ENCODE results near the gene NR4A3. TPM values are rescaled to one million over a fixed set of nuclear protein-coding genes. Genes with fewer than 3 reads are reported as not detected.

NR4A3 gene
- total RNA-seq, 1 donor from 2014 or later, result 15.3 TPM

DNA sequence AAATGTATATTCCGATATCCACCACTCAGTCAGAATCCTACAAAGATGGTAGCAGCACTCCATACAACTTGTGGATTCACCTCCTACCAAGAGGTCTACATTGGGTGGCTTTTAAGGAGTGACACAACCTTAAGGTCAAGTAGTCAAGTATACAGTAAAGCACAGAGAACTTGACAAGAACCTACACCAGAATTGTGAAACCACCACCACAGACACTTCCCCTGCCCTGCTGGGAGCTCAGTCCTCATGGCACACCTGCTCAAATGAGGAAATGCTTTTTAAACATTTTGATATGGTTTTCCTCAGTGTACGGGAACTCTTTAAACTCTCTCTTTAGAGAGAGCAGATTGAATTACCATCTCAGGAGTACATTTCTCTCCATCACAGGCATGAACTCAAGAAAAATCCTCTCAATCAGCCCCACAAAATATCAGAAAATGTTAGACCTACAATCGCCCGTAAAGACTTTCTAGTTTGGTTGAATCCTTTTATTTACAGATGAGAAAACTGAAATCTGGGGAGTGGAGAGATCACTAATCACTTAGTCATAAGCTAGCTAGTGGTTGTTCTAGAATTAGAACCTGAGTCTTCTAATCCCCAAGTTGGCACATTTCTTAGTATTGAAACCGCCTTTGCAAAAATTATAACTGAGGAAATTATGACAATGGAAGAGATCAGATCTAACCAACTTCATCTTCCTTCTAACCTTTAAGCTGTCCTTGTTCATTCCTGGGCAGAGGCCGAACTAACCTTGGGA, 38.5 kb upstream of the NR4A3 start:
- peaks cover 10% of the 10 kb centered on the region for H3K4me1 Mint-ChIP-seq
- no peak for DNase-seq (ENCODE audit: low spot score in 2 of 2, unreplicated experiment in 2 of 2)

DNA sequence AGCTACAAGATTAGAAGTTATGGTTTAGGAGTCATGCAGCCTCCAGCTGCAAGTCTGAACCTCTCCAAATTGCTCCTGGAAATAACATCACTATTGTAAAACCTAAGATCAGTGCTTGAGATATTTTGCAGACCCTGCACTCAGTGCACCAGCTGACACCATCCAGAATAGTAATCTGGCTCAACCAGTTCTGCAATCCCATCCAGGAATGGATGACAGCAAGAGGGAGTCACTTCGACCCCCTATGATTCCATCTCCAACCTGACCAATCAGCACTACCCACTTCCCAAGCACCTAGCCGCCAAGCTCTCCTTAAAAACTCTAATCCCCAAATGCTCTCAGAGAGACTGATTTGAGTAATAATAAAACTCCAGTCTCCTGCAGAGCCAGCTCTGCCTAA, 37.9 kb upstream of the NR4A3 start:
- no peak overlapping the region for H3K4me3 Mint-ChIP-seq
- H3K9me3 Mint-ChIP-seq, result peaks cover 3% of the 10 kb centered on the region
- no peak for DNase-seq (ENCODE audit: low spot score in 2 of 2, unreplicated experiment in 2 of 2)
- H3K36me3 Mint-ChIP-seq, result no peaks in the 10 kb centered on the region
- no peak overlapping the region for H3K27ac Mint-ChIP-seq
- no peaks in the 10 kb centered on the region for H3K27me3 Mint-ChIP-seq (ENCODE audit: low read depth)
- TF ChIP-seq, protein P1, sequence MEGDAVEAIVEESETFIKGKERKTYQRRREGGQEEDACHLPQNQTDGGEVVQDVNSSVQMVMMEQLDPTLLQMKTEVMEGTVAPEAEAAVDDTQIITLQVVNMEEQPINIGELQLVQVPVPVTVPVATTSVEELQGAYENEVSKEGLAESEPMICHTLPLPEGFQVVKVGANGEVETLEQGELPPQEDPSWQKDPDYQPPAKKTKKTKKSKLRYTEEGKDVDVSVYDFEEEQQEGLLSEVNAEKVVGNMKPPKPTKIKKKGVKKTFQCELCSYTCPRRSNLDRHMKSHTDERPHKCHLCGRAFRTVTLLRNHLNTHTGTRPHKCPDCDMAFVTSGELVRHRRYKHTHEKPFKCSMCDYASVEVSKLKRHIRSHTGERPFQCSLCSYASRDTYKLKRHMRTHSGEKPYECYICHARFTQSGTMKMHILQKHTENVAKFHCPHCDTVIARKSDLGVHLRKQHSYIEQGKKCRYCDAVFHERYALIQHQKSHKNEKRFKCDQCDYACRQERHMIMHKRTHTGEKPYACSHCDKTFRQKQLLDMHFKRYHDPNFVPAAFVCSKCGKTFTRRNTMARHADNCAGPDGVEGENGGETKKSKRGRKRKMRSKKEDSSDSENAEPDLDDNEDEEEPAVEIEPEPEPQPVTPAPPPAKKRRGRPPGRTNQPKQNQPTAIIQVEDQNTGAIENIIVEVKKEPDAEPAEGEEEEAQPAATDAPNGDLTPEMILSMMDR (IDR thresholded peaks at IDR 0.05; ENCODE audit: unreplicated experiment), result no peak
- peaks cover 10% of the 10 kb centered on the region for H3K4me1 Mint-ChIP-seq

More for the DNA sequence above, 38.5 kb upstream of the NR4A3 start:
- peaks cover 3% of the 10 kb centered on the region for H3K9me3 Mint-ChIP-seq
- TF ChIP-seq, protein P1 (IDR thresholded peaks at IDR 0.05; ENCODE audit: unreplicated experiment), result no peak
- no peak overlapping the region for H3K4me3 Mint-ChIP-seq
- H3K27ac Mint-ChIP-seq, result no peak overlapping the region
- no peaks in the 10 kb centered on the region for H3K27me3 Mint-ChIP-seq (ENCODE audit: low read depth)
- H3K36me3 Mint-ChIP-seq, result no peaks in the 10 kb centered on the region

DNA sequence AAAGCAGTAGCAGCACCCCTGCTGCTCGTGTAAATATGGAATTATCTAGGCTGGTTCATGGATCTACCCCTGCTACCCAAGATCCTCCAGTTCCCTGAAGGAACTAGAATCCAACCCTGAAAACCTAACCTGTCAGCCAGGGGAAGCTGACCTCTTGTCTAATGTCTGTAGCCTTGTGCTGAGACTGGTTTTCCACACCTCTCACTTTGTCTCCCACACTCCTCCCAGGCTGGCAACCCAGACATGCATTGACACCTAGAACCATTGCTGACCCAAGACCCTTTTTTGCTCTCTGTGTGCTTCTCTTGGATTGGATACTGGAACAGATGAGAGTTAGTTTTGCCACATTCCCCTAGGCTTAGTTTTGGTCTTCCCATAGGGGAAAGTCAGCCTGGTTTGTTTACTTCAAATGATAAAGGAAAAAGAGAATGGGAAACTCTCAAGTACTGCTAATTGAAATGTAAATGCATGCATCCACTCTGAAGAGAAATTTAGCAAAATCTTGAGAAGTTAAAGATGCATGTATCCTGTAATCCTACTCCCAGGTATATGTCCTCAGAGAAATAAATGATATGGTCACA, 36.6 kb upstream of the NR4A3 start:
- no peaks in the 10 kb centered on the region for H3K27me3 Mint-ChIP-seq (ENCODE audit: low read depth)
- DNase-seq (ENCODE audit: low spot score in 2 of 2, unreplicated experiment in 2 of 2), result no peak
- H3K4me3 Mint-ChIP-seq, result no peak overlapping the region
- TF ChIP-seq, protein P1 (IDR thresholded peaks at IDR 0.05; ENCODE audit: unreplicated experiment), result no peak
- no peaks in the 10 kb centered on the region for H3K36me3 Mint-ChIP-seq
- no peak overlapping the region for H3K27ac Mint-ChIP-seq
- H3K4me1 Mint-ChIP-seq, result peaks cover 10% of the 10 kb centered on the region
- H3K9me3 Mint-ChIP-seq, result peaks cover 3% of the 10 kb centered on the region

DNA sequence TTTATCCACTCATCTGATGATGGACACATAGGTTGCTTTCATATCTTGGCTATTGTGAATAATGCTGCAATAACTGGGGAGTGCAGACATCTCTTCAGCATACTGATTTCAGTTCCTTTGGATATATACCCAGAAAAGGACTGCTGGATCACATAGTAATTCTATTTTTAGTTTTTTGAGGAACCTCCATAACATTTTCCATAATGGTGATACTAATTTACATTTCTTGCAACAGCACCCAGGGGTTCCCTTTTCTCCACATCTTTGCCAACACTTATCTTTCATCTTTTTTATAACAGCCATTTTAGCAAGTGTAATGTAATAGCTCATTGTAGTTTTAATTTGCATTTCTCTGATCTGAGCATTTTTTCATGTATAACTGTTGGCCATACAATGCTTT, 34.1 kb upstream of the NR4A3 start:
- no peak for DNase-seq (ENCODE audit: low spot score in 2 of 2, unreplicated experiment in 2 of 2)
- Mint-ChIP-seq H3K27me3 (ENCODE audit: low read depth) (no peaks in the 10 kb centered on the region), H3K27ac (no peak overlapping the region), H3K9me3 (peaks cover 7% of the 10 kb centered on the region), H3K4me3 (no peak overlapping the region), H3K4me1 (peaks cover 10% of the 10 kb centered on the region), H3K36me3 (no peaks in the 10 kb centered on the region)
- TF ChIP-seq, protein P1 (IDR thresholded peaks at IDR 0.05; ENCODE audit: unreplicated experiment), result no peak

DNA sequence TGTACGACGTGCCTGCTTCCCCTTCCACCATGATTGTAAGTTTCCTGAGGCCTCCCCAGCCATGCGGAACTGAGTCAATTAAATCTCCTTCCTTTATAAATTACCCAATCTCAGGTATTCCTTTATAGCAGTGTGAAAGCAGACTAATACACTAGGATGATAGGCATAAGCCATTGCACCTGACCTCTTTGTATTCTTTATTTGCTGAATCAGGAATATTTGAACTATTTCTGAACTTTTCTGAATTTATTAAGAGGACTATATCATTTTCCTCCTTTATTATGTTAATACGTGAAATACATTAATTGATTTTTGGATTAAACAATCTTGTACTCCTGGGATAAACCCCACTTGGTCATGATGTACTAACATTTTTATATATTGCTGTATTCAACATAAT, 28.2 kb upstream of the NR4A3 start:
- H3K36me3 Mint-ChIP-seq, result peaks cover 2% of the 10 kb centered on the region
- H3K4me3 Mint-ChIP-seq, result no peak overlapping the region
- TF ChIP-seq, protein P1 (IDR thresholded peaks at IDR 0.05; ENCODE audit: unreplicated experiment), result no peak
- no peak overlapping the region for H3K27ac Mint-ChIP-seq
- peaks cover 4% of the 10 kb centered on the region for H3K9me3 Mint-ChIP-seq
- DNase-seq (ENCODE audit: low spot score in 2 of 2, unreplicated experiment in 2 of 2), result no peak
- no peaks in the 10 kb centered on the region for H3K27me3 Mint-ChIP-seq (ENCODE audit: low read depth)
- no peaks in the 10 kb centered on the region for H3K4me1 Mint-ChIP-seq
